ENCODE results near the gene SMIM22.

GRCh38 chr16:4788489-4788889 is 6.7 kb upstream of the SMIM22 start:
- no peak for TF ChIP-seq POLR2AphosphoS5 (IDR thresholded peaks at IDR 0.05; ENCODE audit: low read depth, low read length)
- no peak for TF ChIP-seq CTCF (IDR thresholded peaks at IDR 0.05 in 2 of 3, conservative IDR thresholded peaks at IDR 0.05 in 1 of 3; ENCODE audit: borderline replicate concordance in 1 of 3, insufficient read depth in 1 of 3, low read depth in 2 of 3, low read length in 2 of 3)
- TF ChIP-seq CEBPB (IDR thresholded peaks at IDR 0.05; ENCODE audit: low read depth): no peak
- no peak for TF ChIP-seq JUND (IDR thresholded peaks at IDR 0.05)
